Measurements from ENCODE around the gene FNBP1L.

- TF ChIP-seq PAX5 (IDR thresholded peaks at IDR 0.05; ENCODE audit: insufficient read depth, low read length, severe bottlenecking) (no peak), POLR2AphosphoS5 (IDR thresholded peaks at IDR 0.05; ENCODE audit: low read depth, low read length) (no peak), TAF1 (IDR thresholded peaks at IDR 0.05; ENCODE audit: low read depth, low read length) (no peak), POLR2A (IDR thresholded peaks at IDR 0.05; ENCODE audit: low read depth, low read length) (no peak), POU2F2 (IDR thresholded peaks at IDR 0.05; ENCODE audit: low read depth, low read length) (no peak), SPI1 (IDR thresholded peaks at IDR 0.05; ENCODE audit: low read depth, low read length) (no peak)
Observed at GRCh38 chr1:93448983-93449804, 1.3 kb downstream of the FNBP1L start.

Measured in GM12891 (cell line).